AG04449 (cell line): ENCODE measurements around the gene GRIN2B.

Experiments used
- CTCF ChIA-PET: fragments of 350-600 bp; formaldehyde crosslinking; extraction: SDS; loops from one replicate; lab custom pipeline; 2021; ENCODE audit warnings: antibody characterized with exemption; lab: Yijun Ruan, JAX
- POLR2A ChIA-PET: fragments of 400-600, 350-600 bp; formaldehyde crosslinking; extraction: SDS; loops from one replicate; lab custom pipeline; 2020; ENCODE audit warnings: antibody characterized with exemption, inconsistent platforms; lab: Yijun Ruan, JAX
- DNase-seq: peaks from one replicate; pipeline ENCODE4 v3.0.0-alpha.2; 2010; ENCODE audit warnings: low read depth, low spot score
- H3K4me3 ChIP-seq: 2 replicates; pipeline ENCODE4 v1.5.1; 2011; ENCODE audit warnings: low read depth, mild to moderate bottlenecking, control low read depth, low read length
- CTCF ChIP-seq: IDR thresholded peaks from one replicate; pipeline ENCODE4 v1.5.1; 2011; ENCODE audit warnings: mild to moderate bottlenecking, moderate library complexity, low read length, control low read depth, inconsistent platforms; ENCODE audit not compliant: insufficient read depth; ENCODE audit errors: missing control alignments

The GRIN2B gene

GRCh38 chr12:13952096-13952495 is 29.3 kb downstream of the GRIN2B start:
- no peak for DNase-seq
- ChIA-PET POLR2A (no interaction called here), CTCF (no interaction called here)
- H3K4me3 ChIP-seq, result no peak overlapping the region
- no peak for TF ChIP-seq CTCF

GRCh38 chr12:13950502-13950901 is 30.9 kb downstream of the GRIN2B start:
- H3K4me3 ChIP-seq, result no peak overlapping the region
- CTCF ChIA-PET, result no interaction called here
- DNase-seq, result no peak
- TF ChIP-seq CTCF, result no peak
- POLR2A ChIA-PET, result no interaction called here

- no peak for TF ChIP-seq CTCF
- POLR2A ChIA-PET, result no interaction called here
- no peak overlapping the region for H3K4me3 ChIP-seq
- DNase-seq, result no peak
- CTCF ChIA-PET, result no interaction called here
Measured at GRCh38 chr12:13948621-13949020, 32.8 kb downstream of the GRIN2B start.

- DNase-seq, result no peak
- POLR2A ChIA-PET, result no interaction called here
- H3K4me3 ChIP-seq, result no peak overlapping the region
- TF ChIP-seq CTCF, result no peak
- CTCF ChIA-PET, result no interaction called here
Measured at GRCh38 chr12:13947276-13947946, 34.0 kb downstream of the GRIN2B start.

- no peak for DNase-seq
- POLR2A ChIA-PET, result no interaction called here
- no peak for TF ChIP-seq CTCF
- CTCF ChIA-PET, result no interaction called here
- no peak overlapping the region for H3K4me3 ChIP-seq
Measured at GRCh38 chr12:13945641-13946040, 35.8 kb downstream of the GRIN2B start.

GRCh38 chr12:13945236-13945635 is 36.2 kb downstream of the GRIN2B start:
- H3K4me3 ChIP-seq, result no peak overlapping the region
- no peak for DNase-seq
- POLR2A ChIA-PET, result no interaction called here
- CTCF ChIA-PET, result no interaction called here
- TF ChIP-seq CTCF, result no peak
